ENCODE data around the gene CEP41. TPM values are rescaled to one million over a fixed set of nuclear protein-coding genes. Genes with fewer than 3 reads are reported as not detected.
"Not testable (repeated sequence)": the region's sequence is repeated elsewhere in the genome, so short reads cannot be mapped to it uniquely, and the experiment has no call there.

The CEP41 gene
- total and polyA plus RNA-seq, 5 donors from 2014 or later, result 4.1 to 22.0 (median 12.7) TPM

- no peak within 1 kb of the TSS for H3K27ac Mint-ChIP-seq
- H3K36me3 ChIP-seq (ENCODE audit: control insufficient read depth, insufficient read depth, low read length), result no peaks in the 10 kb centered on the region
These were observed 60.6 kb downstream of the CEP41 start, which contains the start of gene CPA1 for GRCh38 chr7:130379921-130380860. Gene CPA1, plus strand, starts transcription at chr7:130380494. Its CDS starts 27 bp downstream, at chr7:130380521.

GRCh38 chr7:130379532-130379920, 61.3 kb downstream of the CEP41 start:
- H3K4me3 ChIP-seq (ENCODE audit: low read depth, low read length), result no peak overlapping the region
- Mint-ChIP-seq H3K4me3 (no peak overlapping the region), H3K9me3 (peaks cover 0 to 12% (median 2%) of the 10 kb centered on the region in 7 donors), H3K27me3 (no peaks in the 10 kb centered on the region), H3K36me3 (no peaks in the 10 kb centered on the region), H3K4me1 (no peaks in the 10 kb centered on the region), H3K27ac (no peak overlapping the region)
- DNase-seq (no peak), ATAC-seq (ENCODE audit: low read depth in 2 of 2) (no peak)
- H3K9me3 ChIP-seq (ENCODE audit: control insufficient read depth in 2 of 2, low read length in 2 of 2), result no peaks in the 10 kb centered on the region
- H3K27ac ChIP-seq (ENCODE audit: insufficient read depth, low read length, poor library complexity, severe bottlenecking), result no peak overlapping the region
- H3K27me3 ChIP-seq (ENCODE audit: control insufficient read depth, insufficient read depth, low read length), result no peaks in the 10 kb centered on the region
- H3K36me3 ChIP-seq (ENCODE audit: control insufficient read depth, insufficient read depth, low read length), result no peaks in the 10 kb centered on the region
- no peaks in the 10 kb centered on the region for H3K4me1 ChIP-seq (ENCODE audit: control insufficient read depth, insufficient read depth, low read length, poor library complexity, severe bottlenecking)

More at GRCh38 chr7:130379921-130380860, 60.6 kb downstream of the CEP41 start, which contains the start of gene CPA1:
- H3K27me3 Mint-ChIP-seq, result no peaks in the 10 kb centered on the region
- ATAC-seq (ENCODE audit: low read depth in 2 of 2) (no peak), DNase-seq (no peak)
- no peaks in the 10 kb centered on the region for H3K4me1 Mint-ChIP-seq
- H3K4me3 Mint-ChIP-seq, result no peak within 1 kb of the TSS
- Histone ChIP-seq H3K4me1 (ENCODE audit: control insufficient read depth, insufficient read depth, low read length, poor library complexity, severe bottlenecking) (no peaks in the 10 kb centered on the region), H3K4me3 (ENCODE audit: low read depth, low read length) (no peak within 1 kb of the TSS), H3K27me3 (ENCODE audit: control insufficient read depth, insufficient read depth, low read length) (no peaks in the 10 kb centered on the region), H3K9me3 (ENCODE audit: control insufficient read depth in 2 of 2, low read length in 2 of 2) (no peaks in the 10 kb centered on the region), H3K27ac (ENCODE audit: insufficient read depth, low read length, poor library complexity, severe bottlenecking) (no peak within 1 kb of the TSS)
- H3K9me3 Mint-ChIP-seq, result peaks cover 0 to 12% (median 2%) of the 10 kb centered on the region in 7 donors
- H3K36me3 Mint-ChIP-seq, result no peaks in the 10 kb centered on the region

- Histone ChIP-seq H3K27me3 (ENCODE audit: control insufficient read depth, insufficient read depth, low read length) (no peaks in the 10 kb centered on the region), H3K9me3 (ENCODE audit: control insufficient read depth in 2 of 2, low read length in 2 of 2) (no peaks in the 10 kb centered on the region), H3K27ac (ENCODE audit: insufficient read depth, low read length, poor library complexity, severe bottlenecking) (no peak overlapping the region), H3K36me3 (ENCODE audit: control insufficient read depth, insufficient read depth, low read length) (no peaks in the 10 kb centered on the region), H3K4me1 (ENCODE audit: control insufficient read depth, insufficient read depth, low read length, poor library complexity, severe bottlenecking) (no peaks in the 10 kb centered on the region), H3K4me3 (ENCODE audit: low read depth, low read length) (no peak overlapping the region)
- Mint-ChIP-seq H3K27me3 (no peaks in the 10 kb centered on the region), H3K4me1 (no peaks in the 10 kb centered on the region), H3K36me3 (no peaks in the 10 kb centered on the region), H3K4me3 (no peak overlapping the region), H3K27ac (no peak overlapping the region), H3K9me3 (peaks cover 0 to 12% (median 2%) of the 10 kb centered on the region in 7 donors)
- ATAC-seq (ENCODE audit: low read depth in 2 of 2) (no peak), DNase-seq (no peak)
These were observed 61.8 kb downstream of the CEP41 start for GRCh38 chr7:130379019-130379418.

- H3K27ac Mint-ChIP-seq, result no peak overlapping the region
These were observed 63.6 kb downstream of the CEP41 start for GRCh38 chr7:130377178-130377577.

GRCh38 chr7:130376461-130376860, 64.4 kb downstream of the CEP41 start:
- not testable (repeated sequence) for H3K27ac Mint-ChIP-seq; H3K4me3 Mint-ChIP-seq; H3K4me3 ChIP-seq (ENCODE audit: low read depth, low read length); ATAC-seq (ENCODE audit: low read depth in 2 of 2); H3K9me3 ChIP-seq (ENCODE audit: control insufficient read depth in 2 of 2, low read length in 2 of 2); DNase-seq; H3K27me3 Mint-ChIP-seq; H3K4me1 Mint-ChIP-seq; H3K36me3 Mint-ChIP-seq; H3K27ac ChIP-seq (ENCODE audit: insufficient read depth, low read length, poor library complexity, severe bottlenecking); H3K27me3 ChIP-seq (ENCODE audit: control insufficient read depth, insufficient read depth, low read length); H3K36me3 ChIP-seq (ENCODE audit: control insufficient read depth, insufficient read depth, low read length); H3K4me1 ChIP-seq (ENCODE audit: control insufficient read depth, insufficient read depth, low read length, poor library complexity, severe bottlenecking)
- peaks cover 0 to 12% (median 2%) of the 10 kb centered on the region in 7 donors for H3K9me3 Mint-ChIP-seq

More at GRCh38 chr7:130377178-130377577, 63.6 kb downstream of the CEP41 start:
- H3K4me1 ChIP-seq (ENCODE audit: control insufficient read depth, insufficient read depth, low read length, poor library complexity, severe bottlenecking), result no peaks in the 10 kb centered on the region
- DNase-seq (no peak), ATAC-seq (ENCODE audit: low read depth in 2 of 2) (no peak)
- no peaks in the 10 kb centered on the region for H3K27me3 Mint-ChIP-seq
- no peaks in the 10 kb centered on the region for H3K27me3 ChIP-seq (ENCODE audit: control insufficient read depth, insufficient read depth, low read length)
- no peaks in the 10 kb centered on the region for H3K36me3 ChIP-seq (ENCODE audit: control insufficient read depth, insufficient read depth, low read length)
- no peak overlapping the region for H3K27ac ChIP-seq (ENCODE audit: insufficient read depth, low read length, poor library complexity, severe bottlenecking)
- no peaks in the 10 kb centered on the region for H3K36me3 Mint-ChIP-seq
- H3K4me1 Mint-ChIP-seq, result no peaks in the 10 kb centered on the region
- H3K4me3 Mint-ChIP-seq, result no peak overlapping the region
- H3K9me3 ChIP-seq (ENCODE audit: control insufficient read depth in 2 of 2, low read length in 2 of 2), result no peaks in the 10 kb centered on the region
- H3K9me3 Mint-ChIP-seq, result peaks cover 0 to 12% (median 2%) of the 10 kb centered on the region in 7 donors
- H3K4me3 ChIP-seq (ENCODE audit: low read depth, low read length), result no peak overlapping the region

- H3K27me3 ChIP-seq (ENCODE audit: control insufficient read depth, insufficient read depth, low read length), result no peaks in the 10 kb centered on the region
- H3K4me3 Mint-ChIP-seq, result no peak overlapping the region
- no peak for ATAC-seq (ENCODE audit: low read depth in 2 of 2)
- H3K4me3 ChIP-seq (ENCODE audit: low read depth, low read length), result no peak overlapping the region
- H3K27ac ChIP-seq (ENCODE audit: insufficient read depth, low read length, poor library complexity, severe bottlenecking), result no peak overlapping the region
- no peak overlapping the region for H3K27ac Mint-ChIP-seq
- H3K27me3 Mint-ChIP-seq, result no peaks in the 10 kb centered on the region
- peaks cover 1 to 10% (median 5%) of the 10 kb centered on the region in 4 donors for H3K4me1 Mint-ChIP-seq
- H3K36me3 Mint-ChIP-seq, result peaks cover 4% of the 10 kb centered on the region
- H3K9me3 Mint-ChIP-seq, result peaks cover 0 to 12% (median 2%) of the 10 kb centered on the region in 7 donors
- no peaks in the 10 kb centered on the region for H3K9me3 ChIP-seq (ENCODE audit: control insufficient read depth in 2 of 2, low read length in 2 of 2)
- peaks cover 5% of the 10 kb centered on the region for H3K4me1 ChIP-seq (ENCODE audit: control insufficient read depth, insufficient read depth, low read length, poor library complexity, severe bottlenecking)
- no peak for DNase-seq
- H3K36me3 ChIP-seq (ENCODE audit: control insufficient read depth, insufficient read depth, low read length), result no peaks in the 10 kb centered on the region
These were observed 66.3 kb downstream of the CEP41 start for GRCh38 chr7:130374507-130374906.

GRCh38 chr7:130372402-130373165, 68.2 kb downstream of the CEP41 start:
- DNase-seq, result no peak
- H3K9me3 ChIP-seq (ENCODE audit: control insufficient read depth in 2 of 2, low read length in 2 of 2), result no peaks in the 10 kb centered on the region
- ATAC-seq (ENCODE audit: low read depth in 2 of 2), result no peak
- no peak overlapping the region for H3K4me3 ChIP-seq (ENCODE audit: low read depth, low read length)
- H3K27ac ChIP-seq (ENCODE audit: insufficient read depth, low read length, poor library complexity, severe bottlenecking), result no peak overlapping the region
- peaks cover 13% of the 10 kb centered on the region for H3K4me1 ChIP-seq (ENCODE audit: control insufficient read depth, insufficient read depth, low read length, poor library complexity, severe bottlenecking)
- H3K27me3 ChIP-seq (ENCODE audit: control insufficient read depth, insufficient read depth, low read length), result no peaks in the 10 kb centered on the region
- Mint-ChIP-seq H3K9me3 (peaks cover 0 to 12% (median 4%) of the 10 kb centered on the region in 7 donors), H3K4me3 (no peak overlapping the region), H3K4me1 (peaks cover 6 to 30% (median 12%) of the 10 kb centered on the region in 4 donors), H3K27ac (no peak overlapping the region), H3K36me3 (peaks cover 4% of the 10 kb centered on the region), H3K27me3 (no peaks in the 10 kb centered on the region)
- no peaks in the 10 kb centered on the region for H3K36me3 ChIP-seq (ENCODE audit: control insufficient read depth, insufficient read depth, low read length)
